Hepatocyte (in vitro differentiated cells): Measurements from ENCODE around the gene PID1. TPM values are rescaled to one million over a fixed set of nuclear protein-coding genes. Genes with fewer than 3 reads are reported as not detected.

Experiments
- DNase-seq: peaks from one replicate; pipeline ENCODE4 v3.0.0-alpha.2; 2016; ENCODE audit warnings: low spot score
- H2AFZ ChIP-seq: fragments of 200-600 bp; sonication (generic); 2 replicates; pipeline ENCODE4 v1.6.0; 2016; ENCODE audit warnings: antibody characterized with exemption, mild to moderate bottlenecking
- H3K27ac ChIP-seq: fragments of 200-600 bp; sonication (generic); 2 replicates; pipeline ENCODE4 v1.5.1; 2016; ENCODE audit warnings: mild to moderate bottlenecking
- H3K27me3 ChIP-seq: fragments of 200-600 bp; sonication (generic); 2 replicates; pipeline ENCODE4 v1.6.1; 2016
- H3K36me3 ChIP-seq: fragments of 200-600 bp; sonication (generic); replicated peaks from 2 replicates; pipeline ENCODE4 v1.5.1; 2016; ENCODE audit warnings: low read depth; ENCODE audit not compliant: insufficient read depth
- H3K4me1 ChIP-seq: fragments of 200-600 bp; sonication (generic); 2 replicates; pipeline ENCODE4 v1.5.1; 2016; ENCODE audit warnings: mild to moderate bottlenecking, moderate library complexity; ENCODE audit not compliant: insufficient read depth
- H3K4me2 ChIP-seq: fragments of 200-600 bp; sonication (generic); 2 replicates; pipeline ENCODE4 v1.6.0; 2016
- H3K4me3 ChIP-seq: fragments of 200-600 bp; sonication (generic); 2 replicates; pipeline ENCODE4 v1.5.1; 2016; ENCODE audit warnings: mild to moderate bottlenecking
- H3K79me2 ChIP-seq: fragments of 200-600 bp; sonication (generic); 2 replicates; pipeline ENCODE4 v1.6.0; 2017; ENCODE audit warnings: mild to moderate bottlenecking
- H3K9me2 ChIP-seq: fragments of 200-600 bp; sonication (generic); replicated peaks from 2 replicates; pipeline ENCODE4 v1.6.0; 2017; ENCODE audit warnings: mild to moderate bottlenecking; ENCODE audit not compliant: insufficient read depth
- H3K9me3 ChIP-seq: fragments of 200-600 bp; sonication (generic); 2 replicates; pipeline ENCODE4 v1.5.1; 2016; ENCODE audit warnings: low read depth, mild to moderate bottlenecking
- H4K20me1 ChIP-seq: fragments of 200-600 bp; sonication (generic); 2 replicates; pipeline ENCODE4 v1.6.0; 2016; ENCODE audit warnings: mild to moderate bottlenecking; ENCODE audit not compliant: insufficient read depth, poor library complexity, severe bottlenecking
- EZH2 ChIP-seq: fragments of 200-600 bp; sonication (generic); IDR thresholded peaks from 2 replicates; pipeline ENCODE4 v1.6.1; 2016; ENCODE audit warnings: antibody characterized with exemption, mild to moderate bottlenecking, borderline replicate concordance
- EZH2phosphoT487 ChIP-seq: fragments of 200-600 bp; sonication (generic); IDR thresholded peaks from one replicate; pipeline ENCODE4 v1.6.1; 2018; ENCODE audit warnings: antibody characterized with exemption, mild to moderate bottlenecking, low read depth, moderate library complexity; ENCODE audit not compliant: unreplicated experiment, severe bottlenecking
- WGBS: methylation state at CpG from one replicate; pipeline ENCODE4 v1.1.6; 2016; ENCODE audit warnings: low lambda C conversion rate; ENCODE audit errors: missing lambda C conversion rate; 5-methylcytosine and 5-hydroxymethylcytosine counted together
- polyA plus RNA-seq: library from polyadenylated mRNA; unstranded; fragments of >200 nt; fragmentation: Nextera tagmentation; extraction: Ambion mirVana; gene quantifications from 2 replicates; pipeline ENCODE4 v1.2.1, GENCODE V29; 2016
- total RNA-seq: library from RNA; depleted of rRNA; stranded (reverse); fragments of >200 nt; gene quantifications from 2 replicates; pipeline ENCODE4 v1.2.3, GENCODE V29; 2014
- TF ChIP-seq, protein P1 (sequence below): fragments of 200-600 bp; sonication (generic); IDR thresholded peaks from 2 replicates; pipeline ENCODE4 v1.5.1; 2016; ENCODE audit warnings: antibody characterized with exemption, mild to moderate bottlenecking; ENCODE audit not compliant: poor library complexity

The PID1 gene
- total and polyA plus RNA-seq, 2 experiments from 2014 or later: 26.7 to 31.1 TPM

DNA sequence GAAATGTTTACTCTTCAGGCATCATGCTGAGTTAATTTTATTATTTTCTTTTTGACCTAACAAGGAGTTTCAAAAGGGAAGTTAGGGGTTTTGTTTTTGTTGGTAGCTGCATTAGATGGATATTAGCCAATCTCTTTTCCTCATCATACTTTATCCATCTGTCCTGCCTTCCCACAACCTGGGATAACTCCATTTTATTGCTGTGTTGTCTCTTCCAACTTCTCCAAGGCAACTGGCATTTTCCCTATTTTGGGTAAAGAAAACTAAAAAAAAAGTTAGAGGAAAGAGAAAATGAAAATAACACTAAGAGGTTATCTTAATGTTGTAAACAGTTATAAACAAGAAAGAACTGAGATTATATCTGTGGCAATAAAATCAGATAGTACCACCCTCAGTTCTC lies 147.0 kb downstream of the PID1 start:
- Histone ChIP-seq H2AFZ (no peak overlapping the region), H3K4me3 (no peak overlapping the region), H4K20me1 (no peaks in the 10 kb centered on the region), H3K27ac (no peak overlapping the region), H3K9me3 (no peaks in the 10 kb centered on the region), H3K79me2 (peaks cover 3% of the 10 kb centered on the region), H3K27me3 (no peaks in the 10 kb centered on the region), H3K4me2 (no peak overlapping the region), H3K36me3 (no peaks in the 10 kb centered on the region), H3K4me1 (no peaks in the 10 kb centered on the region), H3K9me2 (no peaks in the 10 kb centered on the region)
- DNase-seq: no peak
- TF ChIP-seq EZH2: no peak
- TF ChIP-seq, protein P1, sequence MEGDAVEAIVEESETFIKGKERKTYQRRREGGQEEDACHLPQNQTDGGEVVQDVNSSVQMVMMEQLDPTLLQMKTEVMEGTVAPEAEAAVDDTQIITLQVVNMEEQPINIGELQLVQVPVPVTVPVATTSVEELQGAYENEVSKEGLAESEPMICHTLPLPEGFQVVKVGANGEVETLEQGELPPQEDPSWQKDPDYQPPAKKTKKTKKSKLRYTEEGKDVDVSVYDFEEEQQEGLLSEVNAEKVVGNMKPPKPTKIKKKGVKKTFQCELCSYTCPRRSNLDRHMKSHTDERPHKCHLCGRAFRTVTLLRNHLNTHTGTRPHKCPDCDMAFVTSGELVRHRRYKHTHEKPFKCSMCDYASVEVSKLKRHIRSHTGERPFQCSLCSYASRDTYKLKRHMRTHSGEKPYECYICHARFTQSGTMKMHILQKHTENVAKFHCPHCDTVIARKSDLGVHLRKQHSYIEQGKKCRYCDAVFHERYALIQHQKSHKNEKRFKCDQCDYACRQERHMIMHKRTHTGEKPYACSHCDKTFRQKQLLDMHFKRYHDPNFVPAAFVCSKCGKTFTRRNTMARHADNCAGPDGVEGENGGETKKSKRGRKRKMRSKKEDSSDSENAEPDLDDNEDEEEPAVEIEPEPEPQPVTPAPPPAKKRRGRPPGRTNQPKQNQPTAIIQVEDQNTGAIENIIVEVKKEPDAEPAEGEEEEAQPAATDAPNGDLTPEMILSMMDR: no peak
- no peak for TF ChIP-seq EZH2phosphoT487

DNA sequence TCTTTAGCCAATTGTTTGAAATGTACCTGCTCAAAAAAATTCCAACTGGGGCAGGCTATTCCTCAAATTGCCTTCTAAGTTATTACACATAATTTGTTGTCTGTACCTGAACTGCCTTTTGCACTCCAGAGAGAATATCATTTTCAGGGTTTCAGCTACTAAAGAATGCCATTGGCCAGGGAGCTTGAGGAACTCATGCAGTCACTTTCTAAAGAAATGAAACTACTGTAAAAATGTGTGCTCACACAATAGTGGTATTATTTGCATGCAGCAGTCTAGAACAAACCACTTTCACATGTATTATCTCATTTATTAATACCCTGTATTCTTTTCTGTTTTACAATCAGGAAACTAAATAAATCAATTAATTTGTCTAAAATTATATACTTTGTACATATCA lies 152.2 kb downstream of the PID1 start:
- Histone ChIP-seq H3K4me2 (no peak overlapping the region), H3K9me2 (no peaks in the 10 kb centered on the region), H3K27ac (no peak overlapping the region), H3K79me2 (no peaks in the 10 kb centered on the region), H3K27me3 (no peaks in the 10 kb centered on the region), H2AFZ (no peak overlapping the region), H4K20me1 (no peaks in the 10 kb centered on the region), H3K4me3 (no peak overlapping the region), H3K36me3 (no peaks in the 10 kb centered on the region), H3K9me3 (no peaks in the 10 kb centered on the region), H3K4me1 (no peaks in the 10 kb centered on the region)
- no peak for TF ChIP-seq EZH2
- no peak for TF ChIP-seq EZH2phosphoT487
- TF ChIP-seq, protein P1: no peak
- no peak for DNase-seq

DNA sequence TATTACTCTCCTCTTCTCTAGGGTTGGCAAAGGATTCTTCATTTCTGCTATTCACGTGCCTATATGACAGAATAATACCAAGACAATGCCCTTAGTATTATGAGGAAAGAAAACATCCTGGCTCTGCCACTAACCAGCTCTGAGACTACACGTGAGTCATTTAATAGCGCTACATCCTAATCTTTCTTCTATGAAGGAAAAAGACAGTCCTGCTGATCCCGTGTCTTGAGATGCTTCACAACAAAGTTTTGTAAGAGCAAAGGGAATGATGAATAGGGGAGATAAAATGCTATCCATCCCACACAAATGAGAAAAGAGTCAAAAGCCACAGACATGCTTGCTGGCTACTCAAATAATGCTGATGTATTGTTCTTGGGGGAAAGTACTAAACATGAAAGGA lies 152.8 kb downstream of the PID1 start:
- no peak for DNase-seq
- no peaks in the 10 kb centered on the region for H3K79me2 ChIP-seq
- TF ChIP-seq EZH2phosphoT487 (no peak), EZH2 (no peak)
- TF ChIP-seq, protein P1: no peak
- H3K4me1 ChIP-seq: no peaks in the 10 kb centered on the region
- no peak overlapping the region for H3K27ac ChIP-seq
- WGBS: 71% methylated on average over 4 of the region's 4 CpGs
- no peak overlapping the region for H2AFZ ChIP-seq
- no peak overlapping the region for H3K4me3 ChIP-seq
- no peaks in the 10 kb centered on the region for H3K9me3 ChIP-seq
- H3K27me3 ChIP-seq: no peaks in the 10 kb centered on the region
- H3K9me2 ChIP-seq: no peaks in the 10 kb centered on the region
- no peak overlapping the region for H3K4me2 ChIP-seq
- H4K20me1 ChIP-seq: no peaks in the 10 kb centered on the region
- H3K36me3 ChIP-seq: no peaks in the 10 kb centered on the region

DNA sequence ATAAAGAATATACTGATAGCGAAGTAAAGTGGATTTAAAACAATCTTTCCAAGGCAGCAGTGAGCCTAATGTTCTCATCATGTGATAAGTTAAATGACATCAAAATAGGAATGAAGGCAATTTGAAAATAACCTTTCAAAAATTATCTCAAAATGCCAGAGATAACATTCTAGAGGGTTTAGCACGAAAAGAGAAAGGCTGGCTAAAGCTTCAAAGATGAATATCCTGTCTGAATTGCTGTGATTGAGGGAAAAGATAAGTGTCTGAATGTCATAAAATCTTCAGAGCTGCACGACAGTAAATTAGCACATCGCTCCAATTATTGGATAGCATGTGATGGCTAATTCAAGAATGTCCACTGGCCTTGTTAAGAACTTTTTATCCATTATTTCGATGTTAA lies 159.3 kb downstream of the PID1 start:
- H3K4me1 ChIP-seq: no peaks in the 10 kb centered on the region
- no peak for DNase-seq

More for the DNA sequence above, 159.3 kb downstream of the PID1 start:
- H3K79me2 ChIP-seq: no peaks in the 10 kb centered on the region
- no peak overlapping the region for H2AFZ ChIP-seq
- H3K27me3 ChIP-seq: no peaks in the 10 kb centered on the region
- no peak overlapping the region for H3K4me2 ChIP-seq
- no peaks in the 10 kb centered on the region for H3K9me3 ChIP-seq
- H3K9me2 ChIP-seq: no peaks in the 10 kb centered on the region
- 62% methylated on average over 5 of the region's 5 CpGs for WGBS
- TF ChIP-seq EZH2 (no peak), EZH2phosphoT487 (no peak)
- TF ChIP-seq, protein P1: no peak
- H3K27ac ChIP-seq: no peak overlapping the region
- H4K20me1 ChIP-seq: no peaks in the 10 kb centered on the region
- H3K4me3 ChIP-seq: no peak overlapping the region
- no peaks in the 10 kb centered on the region for H3K36me3 ChIP-seq
